Measurements from ENCODE around the gene EDC4.

DNA sequence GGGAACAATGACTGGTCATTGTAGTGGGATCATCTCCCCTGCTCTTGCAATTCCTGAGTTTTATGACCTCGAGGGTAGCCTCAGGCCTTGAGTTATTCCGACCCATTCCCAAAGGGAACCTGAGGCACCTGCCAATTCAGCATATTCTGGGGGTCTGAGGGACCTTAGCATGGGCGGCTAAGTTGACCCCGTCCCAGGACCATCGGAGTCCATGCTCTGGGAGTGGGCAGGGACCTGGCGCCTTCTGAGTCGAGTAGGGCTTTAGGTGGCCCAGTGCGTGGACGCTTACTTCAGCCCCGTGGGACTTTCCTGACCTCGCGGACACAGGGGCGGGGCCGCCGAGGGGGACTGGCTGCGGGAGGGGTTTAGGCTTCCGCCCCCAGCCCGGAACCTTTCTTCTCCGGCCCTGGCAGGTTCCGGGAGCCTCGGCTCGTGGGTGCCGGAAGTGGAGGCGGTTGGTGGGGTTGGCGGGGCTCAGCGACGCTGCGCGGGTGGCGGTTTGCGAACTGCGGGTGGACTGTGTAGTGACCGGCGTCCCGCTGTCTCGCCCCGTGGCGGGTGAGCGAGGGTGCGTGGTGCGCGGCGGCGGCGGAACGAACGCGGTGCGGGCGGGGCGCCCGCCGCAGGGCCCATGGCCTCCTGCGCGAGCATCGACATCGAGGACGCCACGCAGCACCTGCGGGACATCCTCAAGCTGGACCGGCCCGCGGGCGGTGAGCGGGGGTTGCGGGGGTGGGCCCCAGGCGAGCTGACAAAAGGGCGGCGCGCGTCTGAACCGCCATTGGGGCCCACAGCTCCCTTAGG lies at the start of gene EDC4:
- TF ChIP-seq RARB (CRISPR knock-in tag; IDR thresholded peaks at IDR 0.05) (peak; percentile 41; the same call in 1 of the 2 replicates), ZNF565 (CRISPR knock-in tag; conservative IDR thresholded peaks at IDR 0.05; ENCODE audit: low read depth) (no peak), ARNTL (CRISPR knock-in tag; IDR thresholded peaks at IDR 0.05; ENCODE audit: borderline replicate concordance, low read depth) (no peak), ZFP3 (CRISPR knock-in tag; IDR thresholded peaks at IDR 0.05) (0 out of 2 replicates have a peak, but pooled peaks have one; percentile 17), TOX (CRISPR knock-in tag; IDR thresholded peaks at IDR 0.05; ENCODE audit: borderline replicate concordance) (peak; percentile 65), CSDC2 (CRISPR knock-in tag; IDR thresholded peaks at IDR 0.05) (no peak)
